ENCODE measurements around the gene ETV3L. TPM values are rescaled to one million over a fixed set of nuclear protein-coding genes. Genes with fewer than 3 reads are reported as not detected.

Gene ETV3L
- total RNA-seq, 1 donor from 2014 or later, result not detected

DNA sequence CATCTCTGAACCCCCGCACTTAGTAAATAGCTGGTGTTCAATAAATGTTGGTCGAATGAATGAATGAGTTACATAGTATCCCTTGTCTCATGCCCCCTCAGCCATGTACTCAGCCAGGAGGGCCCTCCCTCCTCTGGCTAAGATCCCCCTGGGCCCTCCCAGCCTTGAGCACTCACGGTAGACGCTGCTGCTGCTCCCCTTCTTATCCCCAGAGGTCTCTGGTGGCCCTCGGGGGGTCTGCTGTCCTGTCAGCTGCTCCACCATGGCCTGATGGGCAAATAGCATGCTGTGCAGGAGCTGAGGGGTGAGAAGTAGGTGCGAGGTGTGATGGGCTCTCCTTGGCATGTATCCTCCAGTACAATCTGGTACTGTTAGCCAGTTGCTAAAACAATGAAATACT lies 1.9 kb downstream of the ETV3L start:
- Histone ChIP-seq H3K9me3 (no peaks in the 10 kb centered on the region), H3K4me3 (no peak overlapping the region), H3K27me3 (no peaks in the 10 kb centered on the region), H3K4me1 (no peaks in the 10 kb centered on the region), H3K36me3 (no peaks in the 10 kb centered on the region), H3K27ac (no peak overlapping the region)
- no peak for DNase-seq (ENCODE audit: low spot score in 2 of 2)
- intact Hi-C loops (cut with DNase I), result no loop called here
- TF ChIP-seq, protein P1, sequence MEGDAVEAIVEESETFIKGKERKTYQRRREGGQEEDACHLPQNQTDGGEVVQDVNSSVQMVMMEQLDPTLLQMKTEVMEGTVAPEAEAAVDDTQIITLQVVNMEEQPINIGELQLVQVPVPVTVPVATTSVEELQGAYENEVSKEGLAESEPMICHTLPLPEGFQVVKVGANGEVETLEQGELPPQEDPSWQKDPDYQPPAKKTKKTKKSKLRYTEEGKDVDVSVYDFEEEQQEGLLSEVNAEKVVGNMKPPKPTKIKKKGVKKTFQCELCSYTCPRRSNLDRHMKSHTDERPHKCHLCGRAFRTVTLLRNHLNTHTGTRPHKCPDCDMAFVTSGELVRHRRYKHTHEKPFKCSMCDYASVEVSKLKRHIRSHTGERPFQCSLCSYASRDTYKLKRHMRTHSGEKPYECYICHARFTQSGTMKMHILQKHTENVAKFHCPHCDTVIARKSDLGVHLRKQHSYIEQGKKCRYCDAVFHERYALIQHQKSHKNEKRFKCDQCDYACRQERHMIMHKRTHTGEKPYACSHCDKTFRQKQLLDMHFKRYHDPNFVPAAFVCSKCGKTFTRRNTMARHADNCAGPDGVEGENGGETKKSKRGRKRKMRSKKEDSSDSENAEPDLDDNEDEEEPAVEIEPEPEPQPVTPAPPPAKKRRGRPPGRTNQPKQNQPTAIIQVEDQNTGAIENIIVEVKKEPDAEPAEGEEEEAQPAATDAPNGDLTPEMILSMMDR (IDR thresholded peaks at IDR 0.05), result no peak

DNA sequence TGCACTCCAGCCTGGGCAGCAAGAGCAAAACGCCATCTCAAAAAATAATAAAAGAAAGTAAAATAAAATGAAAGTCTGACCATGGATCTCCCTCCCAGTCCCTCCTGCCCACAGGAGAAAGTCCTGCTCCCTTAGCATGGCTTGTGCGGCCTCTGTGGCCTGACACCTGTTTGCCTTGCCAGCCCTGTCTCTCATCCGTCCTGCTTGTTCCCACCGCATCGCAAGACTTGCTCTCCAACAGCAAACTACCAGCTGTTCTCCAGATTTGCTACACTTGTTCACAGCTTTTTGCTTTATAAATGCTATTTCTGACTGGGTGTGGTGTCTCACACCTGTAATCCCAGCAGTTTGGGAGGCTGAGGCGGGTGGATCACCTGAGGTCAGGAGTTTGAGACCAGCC lies 2.7 kb downstream of the ETV3L start:
- intact Hi-C loops (cut with DNase I), result no loop called here
- Histone ChIP-seq H3K9me3 (no peaks in the 10 kb centered on the region), H3K4me3 (no peak overlapping the region), H3K4me1 (no peaks in the 10 kb centered on the region), H3K27me3 (no peaks in the 10 kb centered on the region), H3K27ac (no peak overlapping the region), H3K36me3 (no peaks in the 10 kb centered on the region)
- no peak for DNase-seq (ENCODE audit: low spot score in 2 of 2)
- TF ChIP-seq, protein P1 (IDR thresholded peaks at IDR 0.05), result no peak

DNA sequence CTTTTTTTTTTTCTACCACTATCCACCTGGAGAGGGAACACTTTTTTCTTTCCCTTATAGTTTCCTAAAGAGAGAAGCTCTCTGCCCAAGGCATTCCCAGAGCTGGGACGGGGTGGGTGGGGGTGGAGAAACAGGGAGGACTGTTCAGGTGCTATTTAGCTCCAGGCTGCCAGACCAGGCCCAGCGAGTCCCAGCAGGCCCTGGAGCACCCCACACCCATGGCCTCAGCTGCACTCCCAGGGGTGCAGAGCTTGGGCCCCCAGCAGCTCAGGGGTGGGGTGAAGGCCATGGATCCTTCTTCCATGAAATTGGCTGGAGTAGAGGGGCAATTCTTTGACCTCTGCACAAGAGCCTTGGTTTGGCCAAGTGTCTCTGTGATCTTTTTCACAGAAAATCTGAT lies 4.1 kb downstream of the ETV3L start:
- Histone ChIP-seq H3K27ac (no peak overlapping the region), H3K27me3 (no peaks in the 10 kb centered on the region), H3K4me3 (no peak overlapping the region), H3K9me3 (no peaks in the 10 kb centered on the region), H3K4me1 (no peaks in the 10 kb centered on the region), H3K36me3 (no peaks in the 10 kb centered on the region)
- intact Hi-C loops (cut with DNase I), result no loop called here
- TF ChIP-seq, protein P1 (IDR thresholded peaks at IDR 0.05), result no peak
- DNase-seq (ENCODE audit: low spot score in 2 of 2), result no peak

DNA sequence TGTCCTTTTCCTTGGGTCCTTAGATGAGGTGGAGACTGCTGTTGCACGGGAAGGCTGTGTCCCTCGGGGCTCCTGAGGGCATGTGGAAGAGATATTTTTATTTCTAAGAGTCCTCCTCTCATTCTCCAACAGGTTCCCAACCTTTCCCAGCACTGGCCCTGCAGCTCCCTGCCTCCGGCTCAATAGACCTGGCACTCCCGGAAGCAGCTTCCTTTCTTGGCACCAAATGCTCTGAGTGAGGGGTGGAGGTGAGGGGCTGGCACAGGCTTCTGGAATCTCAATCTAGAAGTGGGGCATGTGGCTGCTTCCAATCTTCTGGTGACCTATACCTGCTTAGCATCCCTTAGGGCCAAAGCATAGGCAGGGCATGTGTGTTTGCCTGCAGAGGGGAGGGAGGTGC lies 4.5 kb downstream of the ETV3L start:
- H3K27me3 ChIP-seq, result no peaks in the 10 kb centered on the region
- no peaks in the 10 kb centered on the region for H3K9me3 ChIP-seq
- peaks cover 0 to 3% of the 10 kb centered on the region in 2 donors for H3K4me1 ChIP-seq
- H3K27ac ChIP-seq, result no peak overlapping the region
- TF ChIP-seq, protein P1 (IDR thresholded peaks at IDR 0.05), result no peak
- DNase-seq (ENCODE audit: low spot score in 2 of 2), result no peak
- H3K4me3 ChIP-seq, result no peak overlapping the region
- intact Hi-C loops (cut with DNase I), result no loop called here
- H3K36me3 ChIP-seq, result no peaks in the 10 kb centered on the region

DNA sequence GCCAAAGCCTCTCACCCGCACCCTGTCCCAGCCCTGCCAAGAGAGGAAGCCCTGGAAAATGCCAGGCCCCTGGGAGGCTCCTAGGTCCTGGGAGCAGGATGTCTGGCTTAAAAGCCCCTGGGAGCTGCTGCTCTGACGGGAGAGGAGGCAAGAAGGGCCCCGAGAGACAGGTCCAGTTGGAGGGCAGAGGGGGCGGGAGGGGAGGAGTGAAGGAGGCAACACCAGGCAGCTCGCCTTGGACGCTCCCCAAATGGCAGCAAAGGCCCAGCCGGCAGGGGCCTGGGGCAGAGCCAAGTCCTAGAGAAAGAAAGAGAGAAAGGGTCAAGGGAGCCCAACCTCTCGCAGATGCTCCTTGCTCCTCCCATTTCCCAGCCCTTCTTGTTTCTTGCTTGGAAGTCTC lies 6.8 kb downstream of the ETV3L start:
- intact Hi-C loops (cut with DNase I), result loop anchor here (5.0 kb wide), 1 partner anchor 399 kb away; no protein-coding TSS in a partner anchor
- Histone ChIP-seq H3K9me3 (no peaks in the 10 kb centered on the region), H3K27ac (no peak overlapping the region), H3K4me3 (no peak overlapping the region), H3K36me3 (no peaks in the 10 kb centered on the region), H3K4me1 (peaks cover 0 to 3% of the 10 kb centered on the region in 2 donors), H3K27me3 (no peaks in the 10 kb centered on the region)
- TF ChIP-seq, protein P1 (IDR thresholded peaks at IDR 0.05), result no peak
- DNase-seq (ENCODE audit: low spot score in 2 of 2), result no peak

DNA sequence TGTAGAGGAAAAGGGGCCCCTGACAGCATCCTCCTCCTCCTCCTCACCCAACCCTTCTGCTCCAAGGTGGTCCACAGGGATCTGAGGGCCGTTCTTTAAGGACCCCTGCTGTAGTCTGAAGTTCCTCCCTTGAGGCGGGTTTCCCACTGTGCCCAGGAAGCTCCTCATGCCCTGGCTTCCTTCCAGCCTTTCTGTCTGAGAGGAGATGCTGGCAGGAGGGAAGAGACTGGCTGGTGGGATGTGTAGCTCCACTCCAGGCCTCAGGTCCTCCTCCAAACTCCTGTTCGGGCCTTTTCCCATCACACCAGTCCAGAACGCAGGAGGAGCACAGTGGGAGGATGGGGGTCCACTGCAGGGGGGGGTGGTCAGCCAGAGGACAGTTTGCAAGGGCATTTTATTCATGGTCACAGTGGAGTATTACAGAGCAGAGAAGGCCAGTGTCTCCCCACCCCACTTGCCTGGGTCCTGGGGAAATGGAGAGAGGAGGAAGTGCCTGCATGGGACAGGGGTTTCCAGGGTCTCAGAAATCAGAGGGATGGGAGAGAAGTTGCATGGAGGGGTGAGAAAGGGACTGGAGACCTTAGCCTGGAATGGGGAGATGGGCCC lies 7.8 kb downstream of the ETV3L start:
- H3K4me3 ChIP-seq, result no peak overlapping the region
- TF ChIP-seq, protein P1 (IDR thresholded peaks at IDR 0.05), result no peak
- H3K9me3 ChIP-seq, result no peaks in the 10 kb centered on the region
- H3K27ac ChIP-seq, result no peak overlapping the region
- H3K27me3 ChIP-seq, result no peaks in the 10 kb centered on the region
- no peak for DNase-seq (ENCODE audit: low spot score in 2 of 2)
- no peaks in the 10 kb centered on the region for H3K36me3 ChIP-seq
- H3K4me1 ChIP-seq, result peaks cover 0 to 3% of the 10 kb centered on the region in 2 donors
- intact Hi-C loops (cut with DNase I), result loop anchor here (5.0 kb wide), 1 partner anchor 401 kb away; no protein-coding TSS in a partner anchor
